Measurements from ENCODE around the gene EEF2K. TPM values are rescaled to one million over a fixed set of nuclear protein-coding genes. Genes with fewer than 3 reads are reported as not detected.

Gene EEF2K
- total and polyA plus RNA-seq, 2 of the 13 experiments (the other 11 are each of a cell fraction or from before 2014, with no cell fraction given), result 22.0 to 23.8 TPM

DNA sequence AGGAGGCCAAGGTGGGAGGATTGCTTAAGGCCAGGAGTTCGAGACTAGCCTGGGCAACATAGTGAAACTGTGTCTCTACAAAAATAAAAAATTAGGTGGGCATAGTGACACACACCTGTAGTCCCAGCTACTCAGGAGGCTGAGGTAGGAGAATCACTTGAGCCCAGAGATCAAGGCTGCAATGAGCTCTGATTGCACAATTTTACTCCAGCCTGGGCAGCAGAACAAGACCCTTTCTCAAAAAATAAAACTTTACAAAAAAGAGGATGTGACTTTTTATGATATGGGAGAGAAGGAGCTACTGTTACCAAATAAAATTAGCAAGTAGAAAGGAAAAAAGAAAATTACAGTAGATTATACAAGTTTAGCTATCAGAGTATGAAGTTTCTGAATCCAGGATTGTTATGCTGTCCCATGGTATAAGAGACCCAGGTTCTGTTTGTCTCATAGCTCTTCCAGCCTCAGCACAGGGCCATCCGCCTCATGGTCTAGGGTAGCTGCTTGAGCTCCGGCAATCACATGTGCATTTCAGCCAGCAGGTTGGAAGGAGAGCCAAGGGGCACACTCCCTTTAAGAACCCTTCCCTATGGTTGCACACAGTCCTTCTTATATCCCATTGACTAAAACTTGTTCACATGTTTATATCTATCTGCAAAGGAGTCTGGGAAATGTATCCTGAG is 13.5 kb downstream of the EEF2K start:
- H4K20me1 ChIP-seq (ENCODE audit: insufficient read depth, low read length), result no peaks in the 10 kb centered on the region
- peaks cover 16% of the 10 kb centered on the region for H3K79me2 ChIP-seq (ENCODE audit: insufficient read depth, low read length)
- CTCF ChIA-PET (ENCODE audit: low intra/inter-chr PET ratio, low total read pairs), result no interaction called here
- FAIRE-seq (no peak), DNase-seq (ENCODE audit: low spot score) (no peak), ATAC-seq (no peak)
- no peak overlapping the region for H3K27ac ChIP-seq (ENCODE audit: extremely low read length, insufficient read depth, low read length)
- no peak overlapping the region for H3K9ac ChIP-seq (ENCODE audit: insufficient read depth, low read depth, low read length)
- no peak overlapping the region for H2AFZ ChIP-seq (ENCODE audit: low read length)
- no peaks in the 10 kb centered on the region for H3K27me3 ChIP-seq (ENCODE audit: control insufficient read depth in 1 of 2, insufficient read depth in 2 of 2, low read length in 2 of 2)
- peaks cover 7 to 23% of the 10 kb centered on the region in 2 experiments; a peak in 4 of 5 replicates for H3K36me3 ChIP-seq (replicated peaks in 1 of 2; ENCODE audit: control insufficient read depth in 1 of 2, insufficient read depth in 2 of 2, low read length in 2 of 2)
- in situ Hi-C loops (cut with HindIII; ENCODE audit: extremely low pct_ligation_motif_present, low pct_unique_long_range_greater_than_20kb) (no loop called here), intact Hi-C loops (cut with micrococcal nuclease; ENCODE audit: unreplicated experiment) (no loop called here)
- no TSS peak for BruUV-seq (replicated peaks)
- no peak for TF ChIP-seq HIVEP1 (CRISPR knock-in tag; IDR thresholded peaks at IDR 0.05)
- TF ChIP-seq ZNF234 (CRISPR knock-in tag; conservative IDR thresholded peaks at IDR 0.05), result no peak
- TF ChIP-seq CEBPG (CRISPR knock-in tag; IDR thresholded peaks at IDR 0.05), result 0 out of 2 replicates have a peak, but pooled peaks have one; percentile 20
- peak; percentile 76; the same call in 1 of the 2 replicates for TF ChIP-seq ZMYM3 (CRISPR knock-in tag; IDR thresholded peaks at IDR 0.05)
- no peak for TF ChIP-seq ATF1 (CRISPR knock-in tag; IDR thresholded peaks at IDR 0.05)
- no peak for TF ChIP-seq ZNF563 (CRISPR knock-in tag; IDR thresholded peaks at IDR 0.05)
- TF ChIP-seq, protein P1, sequence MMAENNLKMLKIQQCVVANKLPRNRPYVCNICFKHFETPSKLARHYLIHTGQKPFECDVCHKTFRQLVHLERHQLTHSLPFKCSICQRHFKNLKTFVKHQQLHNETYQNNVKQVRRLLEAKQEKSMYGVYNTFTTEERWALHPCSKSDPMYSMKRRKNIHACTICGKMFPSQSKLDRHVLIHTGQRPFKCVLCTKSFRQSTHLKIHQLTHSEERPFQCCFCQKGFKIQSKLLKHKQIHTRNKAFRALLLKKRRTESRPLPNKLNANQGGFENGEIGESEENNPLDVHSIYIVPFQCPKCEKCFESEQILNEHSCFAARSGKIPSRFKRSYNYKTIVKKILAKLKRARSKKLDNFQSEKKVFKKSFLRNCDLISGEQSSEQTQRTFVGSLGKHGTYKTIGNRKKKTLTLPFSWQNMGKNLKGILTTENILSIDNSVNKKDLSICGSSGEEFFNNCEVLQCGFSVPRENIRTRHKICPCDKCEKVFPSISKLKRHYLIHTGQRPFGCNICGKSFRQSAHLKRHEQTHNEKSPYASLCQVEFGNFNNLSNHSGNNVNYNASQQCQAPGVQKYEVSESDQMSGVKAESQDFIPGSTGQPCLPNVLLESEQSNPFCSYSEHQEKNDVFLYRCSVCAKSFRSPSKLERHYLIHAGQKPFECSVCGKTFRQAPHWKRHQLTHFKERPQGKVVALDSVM (CRISPR knock-in tag; IDR thresholded peaks at IDR 0.05), result peak; percentile 55; the same call in 1 of the 2 replicates
- TF ChIP-seq ZNF121 (CRISPR knock-in tag; IDR thresholded peaks at IDR 0.05), result peak; percentile 65
- no peak for TF ChIP-seq NCOA5 (CRISPR knock-in tag; IDR thresholded peaks at IDR 0.05)
- peak; percentile 63; the same call in 1 of the 2 replicates for TF ChIP-seq CEBPB (IDR thresholded peaks at IDR 0.05; ENCODE audit: borderline replicate concordance, low read depth, low read length)
- TF ChIP-seq, protein P2, sequence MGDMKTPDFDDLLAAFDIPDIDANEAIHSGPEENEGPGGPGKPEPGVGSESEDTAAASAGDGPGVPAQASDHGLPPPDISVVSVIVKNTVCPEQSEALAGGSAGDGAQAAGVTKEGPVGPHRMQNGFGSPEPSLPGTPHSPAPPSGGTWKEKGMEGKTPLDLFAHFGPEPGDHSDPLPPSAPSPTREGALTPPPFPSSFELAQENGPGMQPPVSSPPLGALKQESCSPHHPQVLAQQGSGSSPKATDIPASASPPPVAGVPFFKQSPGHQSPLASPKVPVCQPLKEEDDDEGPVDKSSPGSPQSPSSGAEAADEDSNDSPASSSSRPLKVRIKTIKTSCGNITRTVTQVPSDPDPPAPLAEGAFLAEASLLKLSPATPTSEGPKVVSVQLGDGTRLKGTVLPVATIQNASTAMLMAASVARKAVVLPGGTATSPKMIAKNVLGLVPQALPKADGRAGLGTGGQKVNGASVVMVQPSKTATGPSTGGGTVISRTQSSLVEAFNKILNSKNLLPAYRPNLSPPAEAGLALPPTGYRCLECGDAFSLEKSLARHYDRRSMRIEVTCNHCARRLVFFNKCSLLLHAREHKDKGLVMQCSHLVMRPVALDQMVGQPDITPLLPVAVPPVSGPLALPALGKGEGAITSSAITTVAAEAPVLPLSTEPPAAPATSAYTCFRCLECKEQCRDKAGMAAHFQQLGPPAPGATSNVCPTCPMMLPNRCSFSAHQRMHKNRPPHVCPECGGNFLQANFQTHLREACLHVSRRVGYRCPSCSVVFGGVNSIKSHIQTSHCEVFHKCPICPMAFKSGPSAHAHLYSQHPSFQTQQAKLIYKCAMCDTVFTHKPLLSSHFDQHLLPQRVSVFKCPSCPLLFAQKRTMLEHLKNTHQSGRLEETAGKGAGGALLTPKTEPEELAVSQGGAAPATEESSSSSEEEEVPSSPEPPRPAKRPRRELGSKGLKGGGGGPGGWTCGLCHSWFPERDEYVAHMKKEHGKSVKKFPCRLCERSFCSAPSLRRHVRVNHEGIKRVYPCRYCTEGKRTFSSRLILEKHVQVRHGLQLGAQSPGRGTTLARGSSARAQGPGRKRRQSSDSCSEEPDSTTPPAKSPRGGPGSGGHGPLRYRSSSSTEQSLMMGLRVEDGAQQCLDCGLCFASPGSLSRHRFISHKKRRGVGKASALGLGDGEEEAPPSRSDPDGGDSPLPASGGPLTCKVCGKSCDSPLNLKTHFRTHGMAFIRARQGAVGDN (CRISPR knock-in tag; IDR thresholded peaks at IDR 0.05), result no peak
- H3K4me1 ChIP-seq (ENCODE audit: insufficient read depth, low read length), result peaks cover 23% of the 10 kb centered on the region
- POLR2A ChIA-PET, result interaction anchor here (1.3 to 3.4 kb wide), 2 partner anchors 13 to 28 kb away, joined by 4 to 9 read pairs; no protein-coding TSS in a partner anchor
- no peak overlapping the region for H3K4me3 ChIP-seq (replicated peaks in 1 of 3; ENCODE audit: insufficient read depth in 1 of 3, low read depth in 2 of 3, low read length in 3 of 3)
- no peak overlapping the region for H3K4me2 ChIP-seq (ENCODE audit: low read depth, low read length)
- no peaks in the 10 kb centered on the region for H3K9me3 ChIP-seq (ENCODE audit: low read length)
- WGBS (ENCODE audit: low lambda C conversion rate), result 96% methylated on average over 3 of the region's 3 CpGs

Measured in HepG2 (cell line).